Endometrial microvascular endothelial cells (primary cell): ENCODE data around the gene CLDN9. TPM values are rescaled to one million over a fixed set of nuclear protein-coding genes. Genes with fewer than 3 reads are reported as not detected.

Experiments
- in situ Hi-C: cut with HindIII; loops from 2 replicates; pipeline ENCODE4 v1.10.0; 2017; ENCODE audit warnings: low sequenced_read_pairs, low pct_unique_long_range_greater_than_20kb; ENCODE audit errors: inconsistent ontology term
- total RNA-seq: library from RNA; depleted of rRNA; stranded (reverse); fragments of >200 nt; gene quantifications from one replicate; pipeline ENCODE4 v1.2.3, GENCODE V29; 2015; ENCODE audit errors: inconsistent ontology term

The CLDN9 gene
- total RNA-seq, 1 donor from 2014 or later, result not detected

- in situ Hi-C loops, result no loop called here
These were observed 798 bp downstream of the CLDN9 start for GRCh38 chr16:3013491-3013951.

DNA sequence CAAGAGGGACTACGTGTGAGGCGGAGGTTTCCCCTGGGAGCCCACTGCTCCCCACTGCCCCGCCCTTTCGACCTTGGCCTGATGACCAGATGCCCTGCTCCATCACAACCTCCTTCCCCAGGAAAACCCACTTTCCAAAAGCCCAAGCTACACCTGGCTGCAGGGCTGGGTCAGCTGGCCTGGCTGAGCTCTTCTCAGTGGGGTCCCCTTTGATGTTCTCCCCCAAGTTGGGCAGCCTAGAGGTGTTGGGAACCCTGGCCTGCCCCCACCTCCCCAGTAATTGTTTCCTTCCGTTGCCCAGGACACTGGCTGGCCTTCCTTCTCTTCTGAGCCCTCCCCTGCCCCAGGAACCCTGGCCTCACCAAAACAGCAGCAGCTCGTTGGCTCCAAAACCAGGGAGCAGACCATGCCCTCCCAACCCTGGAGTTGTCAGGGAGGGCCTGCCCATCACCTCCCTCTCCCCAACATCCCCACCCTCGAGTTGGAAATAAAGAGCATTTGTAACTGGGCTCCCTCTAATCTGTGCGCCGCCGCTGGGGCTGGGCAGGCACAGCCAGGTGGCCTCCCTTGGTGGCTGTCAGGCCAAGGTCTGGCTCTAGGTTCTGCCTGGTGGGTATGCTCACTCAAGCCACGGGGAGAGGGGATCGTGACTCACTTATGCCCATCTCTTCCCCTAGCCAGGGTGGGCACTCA is 1.4 kb downstream of the CLDN9 start:
- in situ Hi-C loops, result no loop called here

DNA sequence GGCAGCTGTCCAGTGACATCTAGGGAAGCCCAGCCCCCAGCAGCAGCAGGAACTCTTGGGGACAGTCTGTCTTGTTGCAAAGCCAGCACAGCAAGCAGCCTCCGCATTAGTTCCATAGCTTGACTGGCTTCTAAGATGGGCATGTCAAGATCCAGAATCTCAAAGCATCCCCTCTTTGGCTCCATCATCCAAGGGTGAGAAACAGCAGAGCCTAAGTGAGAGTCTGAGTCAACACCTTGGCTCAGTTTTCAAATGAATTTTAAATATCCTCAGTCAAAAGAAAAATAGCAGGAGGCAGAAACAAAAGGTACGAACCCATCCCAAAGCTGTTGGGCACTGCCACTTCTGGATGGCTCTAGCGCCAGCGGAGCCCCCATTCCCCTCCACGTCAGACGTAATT is 2.2 kb downstream of the CLDN9 start:
- in situ Hi-C loops, result no loop called here

GRCh38 chr16:3015865-3016521 is 3.3 kb downstream of the CLDN9 start:
- in situ Hi-C loops, result no loop called here

DNA sequence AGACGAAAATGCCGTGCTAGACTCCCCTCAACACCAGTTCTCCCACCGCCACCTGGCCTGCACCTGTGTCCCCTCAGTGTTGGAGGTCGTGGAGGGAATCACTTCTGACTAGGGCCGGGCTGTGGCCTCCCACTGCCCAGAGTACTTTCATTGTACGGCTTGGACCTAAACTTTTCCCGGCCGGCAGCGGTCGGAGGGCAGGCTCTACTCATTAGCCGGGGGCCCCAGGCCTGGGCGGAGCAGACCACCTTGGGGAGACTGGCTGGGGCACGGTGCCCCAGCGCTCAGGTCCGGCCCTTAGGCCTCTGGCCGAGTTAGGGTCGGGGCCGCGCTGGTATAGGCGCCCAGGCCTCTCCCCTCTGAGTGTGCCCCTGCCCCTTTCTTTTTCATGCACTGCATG is 4.6 kb downstream of the CLDN9 start:
- in situ Hi-C loops, result no loop called here

- in situ Hi-C loops, result no loop called here
These were observed 5.2 kb downstream of the CLDN9 start, which contains the start of gene CLDN6 for GRCh38 chr16:3017794-3018506. CLDN6 (minus strand) TSS chr16:3018183; CDS start chr16:3016021, 2,162 bp downstream.

GRCh38 chr16:3019594-3020246 is 7.0 kb downstream of the CLDN9 start:
- in situ Hi-C loops, result no loop called here

DNA sequence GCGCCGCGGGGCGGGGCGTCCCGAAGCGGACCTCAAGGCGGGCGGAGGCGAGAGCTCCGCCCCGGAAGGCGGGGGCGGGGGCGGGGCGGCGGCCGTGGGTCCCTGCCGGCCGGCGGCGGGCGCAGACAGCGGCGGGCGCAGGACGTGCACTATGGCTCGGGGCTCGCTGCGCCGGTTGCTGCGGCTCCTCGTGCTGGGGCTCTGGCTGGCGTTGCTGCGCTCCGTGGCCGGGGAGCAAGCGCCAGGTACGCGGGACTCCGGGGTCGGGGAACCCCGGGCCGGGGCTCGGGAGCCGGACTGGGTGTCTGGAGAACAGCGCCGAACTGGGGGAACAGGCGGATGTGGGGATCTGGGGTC is 7.5 kb downstream of the CLDN9 start, which contains the start of gene TNFRSF12A:
Gene TNFRSF12A, plus strand, starts transcription at position 122 of the 357 bp plus-strand sequence. Its CDS starts 30 bp downstream, at position 152.
- in situ Hi-C loops, result no loop called here

- in situ Hi-C loops, result no loop called here
These were observed 8.1 kb downstream of the CLDN9 start for GRCh38 chr16:3020604-3021448.

- in situ Hi-C loops, result no loop called here
These were observed 8.9 kb downstream of the CLDN9 start for GRCh38 chr16:3021449-3022207.

- in situ Hi-C loops, result no loop called here
These were observed 9.5 kb downstream of the CLDN9 start for GRCh38 chr16:3022208-3022683.

- in situ Hi-C loops, result no loop called here
These were observed 10.1 kb downstream of the CLDN9 start for GRCh38 chr16:3022684-3023414.

DNA sequence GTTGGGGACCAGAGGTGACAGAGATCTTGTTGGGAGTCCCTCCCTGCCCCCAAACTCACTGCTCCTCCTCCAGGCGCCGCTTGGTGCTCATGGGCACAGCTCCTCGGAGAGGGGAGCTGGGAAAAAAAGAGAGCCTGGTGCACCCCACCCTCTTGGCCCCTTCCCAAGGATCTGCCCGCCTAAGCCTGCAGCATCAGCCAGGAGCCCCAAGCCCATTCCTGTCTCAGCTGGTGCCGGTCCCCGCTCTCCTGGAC is 10.6 kb downstream of the CLDN9 start:
- in situ Hi-C loops, result no loop called here

- in situ Hi-C loops, result no loop called here
These were observed 11.2 kb downstream of the CLDN9 start, which contains the start of the genes HCFC1R1 and THOC6 for GRCh38 chr16:3023669-3024478. HCFC1R1 (minus strand) TSS chr16:3023942; CDS start chr16:3023941, 1 bp downstream. THOC6 (plus strand) TSS chr16:3024035; CDS start chr16:3024327, 292 bp downstream.

GRCh38 chr16:3025032-3026002 is 12.6 kb downstream of the CLDN9 start:
- in situ Hi-C loops, result no loop called here
